Right lobe of liver (tissue), 6 donors: ENCODE data around the gene C1QL2. TPM values are rescaled to one million over a fixed set of nuclear protein-coding genes. Genes with fewer than 3 reads are reported as not detected.
A peak's percentile ranks its signal among the peaks of the same experiment; 100 is the strongest.

ENCODE experiments used
- ATAC-seq, 4 donors: fragments of 200-7000 bp; cut with Tn5 transposase; one replicate each; pipeline ENCODE4 v1.9.1; 2020; ENCODE audit warnings: mild to moderate bottlenecking in 4 of 4, moderate library complexity in 4 of 4
- DNase-seq, 3 donors: peaks; one replicate each; pipeline ENCODE4 v3.0.0-alpha.2; 2020
- H3K27ac ChIP-seq, 3 donors: fragments of 200-600 bp; one replicate each; pipeline ENCODE4 v1.8.0; 2022
- H3K27me3 ChIP-seq, 2 donors: fragments of 200-600 bp; one replicate each; pipeline ENCODE4 v1.8.0; 2022
- H3K36me3 ChIP-seq, 4 donors: fragments of 200-600 bp; sonication (generic) in 1 of 4; one replicate each; pipeline versions ENCODE4 v1.5.1 to v1.8.0; 2017 to 2022; ENCODE audit warnings: control low read depth in 1 of 4
- H3K4me1 ChIP-seq, 4 donors: fragments of 200-600 bp; sonication (generic) in 1 of 4; one replicate each; pipeline versions ENCODE4 v1.5.1 to v1.8.0; 2017 to 2022; ENCODE audit warnings: control low read depth in 1 of 4
- H3K4me3 ChIP-seq, 3 donors: fragments of 200-600 bp; one replicate each; pipeline ENCODE4 v1.8.0; 2022
- H3K9me3 ChIP-seq, 4 donors: fragments of 200-600 bp; sonication (generic) in 1 of 4; one replicate each; pipeline versions ENCODE4 v1.5.1 to v1.8.0; 2017 to 2022; ENCODE audit warnings: control low read depth in 1 of 4
- POLR2A ChIP-seq: fragments of 450-650 bp; IDR thresholded peaks from one replicate; pipeline ENCODE4 v1.6.1; 2017; ENCODE audit warnings: antibody characterized with exemption, mild to moderate bottlenecking
- WGBS: methylation state at CpG from one replicate; pipeline ENCODE4 v1.1.6; 2018; ENCODE audit warnings: low coverage, low lambda C conversion rate; ENCODE audit not compliant: insufficient coverage; ENCODE audit errors: missing lambda C conversion rate; 5-methylcytosine and 5-hydroxymethylcytosine counted together
- intact Hi-C, 2 donors: fragments of 100-400 bp; cut with DNase I; formaldehyde crosslinking; loops; one replicate each; pipeline versions ENCODE4 v1.11.2 to v1.14.1; 2022
- total RNA-seq, 6 experiments: library from RNA; depleted of rRNA in 2 of 6; stranded (reverse); fragments of >200 nt in 2 of 6; fragmentation: NEBNext Ultra II Directional in 3 of 6; extraction: Animal tissue kit (Norgen Biotek cat#: 25700) in 3 of 6; gene quantifications; one replicate each; pipeline versions ENCODE4 v1.1.0 to v1.2.4, GENCODE V29; 2016 to 2023
- TF ChIP-seq, protein P1 (sequence below), 4 donors: fragments of 200-600 bp in 3 of 4; fragments of 450-650 bp in 1 of 4; IDR thresholded peaks; one replicate each; pipeline versions ENCODE4 v1.5.1 to v1.8.0; 2016 to 2022; ENCODE audit warnings: antibody characterized with exemption in 4 of 4, mild to moderate bottlenecking in 2 of 4
- donor health status: DM: no; HTN: yes; CAD: no.
- donor health status: DM: no; HTN: no; CAD: no.
- donor health status: DM: no; HTN: no; CAD: no.
- donor health status: DM: no; HTN: yes; CAD: no.
- donor health status: DM: no; HTN: yes; CAD: no.

Gene C1QL2
- total RNA-seq, 6 experiments from 2014 or later = not detected

DNA sequence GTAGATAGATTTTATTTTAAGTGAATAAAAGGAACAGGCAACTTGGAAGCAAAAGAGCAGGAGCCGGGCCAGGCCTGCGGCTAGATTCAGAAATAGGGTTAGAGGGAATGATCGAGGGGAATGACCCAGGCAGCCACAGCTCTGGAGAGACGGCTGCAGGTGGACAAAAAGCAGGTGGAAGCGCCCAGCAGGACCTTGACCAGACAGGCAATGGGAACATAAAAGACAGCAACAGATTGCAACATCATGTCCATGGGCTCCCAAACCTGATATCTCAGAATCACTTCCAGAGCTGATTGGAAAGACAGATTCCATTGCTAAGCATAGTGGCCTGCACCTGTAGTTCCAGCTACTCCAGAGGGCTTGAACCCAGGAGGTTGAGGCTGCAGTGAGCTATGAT, 36.5 kb upstream of the C1QL2 start:
- peak overlapping the region in 2 of 3 donors; percentile 20 for H3K27ac ChIP-seq
- H3K27me3 ChIP-seq = no peaks in the 10 kb centered on the region
- TF ChIP-seq, protein P1, sequence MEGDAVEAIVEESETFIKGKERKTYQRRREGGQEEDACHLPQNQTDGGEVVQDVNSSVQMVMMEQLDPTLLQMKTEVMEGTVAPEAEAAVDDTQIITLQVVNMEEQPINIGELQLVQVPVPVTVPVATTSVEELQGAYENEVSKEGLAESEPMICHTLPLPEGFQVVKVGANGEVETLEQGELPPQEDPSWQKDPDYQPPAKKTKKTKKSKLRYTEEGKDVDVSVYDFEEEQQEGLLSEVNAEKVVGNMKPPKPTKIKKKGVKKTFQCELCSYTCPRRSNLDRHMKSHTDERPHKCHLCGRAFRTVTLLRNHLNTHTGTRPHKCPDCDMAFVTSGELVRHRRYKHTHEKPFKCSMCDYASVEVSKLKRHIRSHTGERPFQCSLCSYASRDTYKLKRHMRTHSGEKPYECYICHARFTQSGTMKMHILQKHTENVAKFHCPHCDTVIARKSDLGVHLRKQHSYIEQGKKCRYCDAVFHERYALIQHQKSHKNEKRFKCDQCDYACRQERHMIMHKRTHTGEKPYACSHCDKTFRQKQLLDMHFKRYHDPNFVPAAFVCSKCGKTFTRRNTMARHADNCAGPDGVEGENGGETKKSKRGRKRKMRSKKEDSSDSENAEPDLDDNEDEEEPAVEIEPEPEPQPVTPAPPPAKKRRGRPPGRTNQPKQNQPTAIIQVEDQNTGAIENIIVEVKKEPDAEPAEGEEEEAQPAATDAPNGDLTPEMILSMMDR (IDR thresholded peaks at IDR 0.05) = no peak
- no peak for TF ChIP-seq POLR2A
- peaks cover 0 to 15% (median 6%) of the 10 kb centered on the region in 4 donors for H3K4me1 ChIP-seq
- intact Hi-C loops = no loop called here
- no peaks in the 10 kb centered on the region for H3K36me3 ChIP-seq
- H3K4me3 ChIP-seq = no peak overlapping the region
- WGBS = 57% methylated on average over 4 of the region's 5 CpGs
- peak; percentile 93 to 98 (median 96) for ATAC-seq
- DNase-seq = peak; percentile 72 to 90 (median 89)
- no peaks in the 10 kb centered on the region for H3K9me3 ChIP-seq

DNA sequence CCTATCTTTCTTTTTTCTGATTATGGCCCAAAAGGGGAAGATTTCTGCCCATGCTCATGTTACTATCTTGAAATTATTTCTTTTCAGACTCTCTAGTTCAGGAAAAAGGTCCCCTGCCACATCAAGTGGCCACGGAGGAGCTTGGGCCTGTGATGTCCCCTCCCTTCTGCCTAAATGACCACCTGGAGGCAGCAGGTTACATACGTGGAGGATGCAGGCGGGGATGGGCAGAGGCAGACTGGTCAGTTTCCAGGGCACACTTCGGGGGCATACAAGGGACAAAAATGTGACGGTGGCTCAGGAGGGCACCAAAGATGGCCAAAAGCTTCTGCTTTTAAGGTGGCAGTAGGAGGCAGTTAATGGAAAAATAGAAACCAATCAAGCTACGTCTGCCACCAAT, 34.3 kb upstream of the C1QL2 start:
- Histone ChIP-seq H3K4me3 (no peak overlapping the region), H3K27me3 (no peaks in the 10 kb centered on the region), H3K9me3 (no peaks in the 10 kb centered on the region), H3K27ac (no peak overlapping the region), H3K4me1 (peaks cover 0 to 15% (median 6%) of the 10 kb centered on the region in 4 donors), H3K36me3 (no peaks in the 10 kb centered on the region)
- ATAC-seq = no peak
- no peak for DNase-seq
- intact Hi-C loops = no loop called here
- WGBS = 83% methylated on average over 6 of the region's 6 CpGs
- no peak for TF ChIP-seq POLR2A
- TF ChIP-seq, protein P1 (IDR thresholded peaks at IDR 0.05) = no peak

DNA sequence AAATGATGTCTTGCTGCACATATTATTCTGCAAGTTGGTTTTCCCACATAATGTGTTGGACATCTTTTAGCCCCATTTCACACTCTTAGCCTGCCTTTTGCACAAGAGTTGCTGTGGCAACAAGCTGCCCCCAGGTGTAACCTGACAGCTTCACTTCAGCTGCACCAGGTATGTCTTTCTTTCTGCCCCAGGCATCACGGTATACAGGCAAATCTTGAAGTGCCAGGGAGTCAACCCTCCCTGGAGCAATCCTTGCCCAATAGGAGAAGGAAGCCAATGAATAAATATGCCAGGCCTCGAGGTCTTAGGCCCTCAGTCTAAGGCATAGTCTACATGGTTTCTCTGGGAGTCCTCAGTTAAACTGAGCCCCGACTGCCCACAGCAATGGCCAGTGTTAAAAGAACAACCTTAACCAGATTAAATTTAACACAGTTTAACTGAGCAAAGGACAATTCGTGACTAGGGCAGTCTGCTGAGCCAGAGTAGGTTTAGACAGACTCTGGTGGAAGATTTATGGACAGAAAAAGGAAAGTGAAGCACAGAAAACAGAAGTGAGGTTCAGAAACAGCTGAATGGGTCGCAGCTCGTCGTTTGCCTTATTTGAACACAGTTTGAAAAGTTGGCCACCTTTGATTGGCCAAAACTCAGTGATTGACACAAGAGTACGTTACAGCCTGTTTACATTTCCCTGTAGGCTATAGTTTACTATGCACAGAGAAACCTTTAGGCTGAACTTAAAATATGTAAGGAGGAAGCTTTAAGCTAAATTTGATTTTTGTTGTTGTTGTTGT, 32.0 kb upstream of the C1QL2 start:
- intact Hi-C loops = no loop called here
- Histone ChIP-seq H3K27me3 (no peaks in the 10 kb centered on the region), H3K27ac (no peak overlapping the region), H3K4me3 (no peak overlapping the region), H3K9me3 (no peaks in the 10 kb centered on the region), H3K4me1 (peaks cover 0 to 8% (median 2%) of the 10 kb centered on the region in 4 donors), H3K36me3 (no peaks in the 10 kb centered on the region)
- TF ChIP-seq, protein P1 (IDR thresholded peaks at IDR 0.05) = no peak
- TF ChIP-seq POLR2A = no peak
- 52% methylated on average over 8 of the region's 8 CpGs for WGBS
- ATAC-seq (no peak), DNase-seq (no peak)

DNA sequence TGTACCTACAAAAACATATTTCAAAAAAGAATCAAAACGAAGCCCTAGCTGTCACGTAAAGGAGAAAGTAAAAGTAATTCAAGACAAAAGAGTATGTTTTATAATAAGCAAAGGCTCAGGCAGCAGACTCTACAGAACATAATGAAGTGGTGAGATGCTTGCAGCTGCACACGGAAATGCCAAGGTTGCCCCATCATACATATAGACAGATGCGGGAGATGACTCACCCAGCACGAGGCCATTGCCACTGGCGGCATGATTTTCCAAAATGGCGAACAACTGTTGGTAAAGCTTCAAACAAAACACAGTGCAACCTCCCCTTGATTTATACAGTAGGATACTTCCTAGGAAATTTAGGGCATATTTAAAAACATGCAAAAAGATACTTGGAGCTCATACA, 26.0 kb upstream of the C1QL2 start:
- no peaks in the 10 kb centered on the region for H3K9me3 ChIP-seq
- H3K27me3 ChIP-seq = no peaks in the 10 kb centered on the region
- H3K27ac ChIP-seq = no peak overlapping the region
- H3K4me1 ChIP-seq = no peaks in the 10 kb centered on the region
- WGBS = 79% methylated on average over 7 of the region's 7 CpGs
- ATAC-seq (no peak), DNase-seq (no peak)
- TF ChIP-seq, protein P1 (IDR thresholded peaks at IDR 0.05) = no peak
- no peak for TF ChIP-seq POLR2A
- H3K4me3 ChIP-seq = no peak overlapping the region
- no peaks in the 10 kb centered on the region for H3K36me3 ChIP-seq
- intact Hi-C loops = no loop called here
